K562 (cell line): Measurements from ENCODE around the gene MITF. TPM values are rescaled to one million over a fixed set of nuclear protein-coding genes. Genes with fewer than 3 reads are reported as not detected.

Source experiments
- ATAC-seq: fragments of 200-7000 bp; cut with Tn5 transposase; 3 replicates; pipeline ENCODE4 v1.9.1; 2020; ENCODE audit warnings: moderate library complexity
- BruUV-seq: library from RNA; stranded (reverse); fragments of 400-500 nt; replicated peaks from 2 replicates; lab custom pipeline; 2021; lab: Mats Ljungman, UMichigan
- CTCF ChIA-PET: fragments of 300-600 bp; formaldehyde crosslinking; extraction: SDS; loops from one replicate; lab custom pipeline; 2021; ENCODE audit warnings: low intra/inter-chr PET ratio; lab: Yijun Ruan, JAX
- POLR2A ChIA-PET: fragments of 300-600, 350-650 bp; sonication (Branson Sonifier 250); formaldehyde crosslinking; extraction: SDS; loops from one replicate; lab custom pipeline; 2021; ENCODE audit warnings: antibody characterized with exemption, inconsistent platforms; lab: Yijun Ruan, JAX
- DNase-seq, 4 experiments: peaks; one replicate each; pipeline versions ENCODE4 v3.0.0 to v3.0.0-alpha.2; 2011 to 2018; ENCODE audit warnings: low spot score in 3 of 4, mixed read lengths in 3 of 4; ENCODE audit errors: extremely low read depth in 1 of 4
- FAIRE-seq: peaks from 2 replicates; lab custom pipeline; 2011; peaks lifted over from hg19 to GRCh38; lab: Jason Lieb, UNC
- H2AFZ ChIP-seq: 2 replicates; pipeline ENCODE4 v1.6.0; 2011; ENCODE audit warnings: low read depth, low read length, control low read depth, inconsistent platforms
- H3K27ac ChIP-seq: fragments of 200-600 bp; 3 replicates; pipeline ENCODE4 v1.8.0; 2011; ENCODE audit warnings: low read depth, mild to moderate bottlenecking, control low read depth, inconsistent platforms, low read length, moderate library complexity, mixed read lengths; ENCODE audit errors: extremely low read depth
- H3K27me3 ChIP-seq, 2 experiments: fragments of 300-600 bp in 1 of 2; 2 replicates in 1 of 2; 3 replicates in 1 of 2; pipeline versions ENCODE4 v1.6.0 to v1.8.0; 2011; ENCODE audit warnings: inconsistent platforms in 2 of 2, low read length in 2 of 2, mild to moderate bottlenecking in 1 of 2, mixed read lengths in 1 of 2, moderate library complexity in 1 of 2; ENCODE audit not compliant: control insufficient read depth in 2 of 2, insufficient read depth in 2 of 2
- H3K36me3 ChIP-seq: fragments of 300-600 bp; 3 replicates; pipeline ENCODE4 v1.8.0; 2011; ENCODE audit warnings: mild to moderate bottlenecking, low read length, inconsistent platforms; ENCODE audit not compliant: control insufficient read depth, insufficient read depth
- H3K4me1 ChIP-seq, 2 experiments: fragments of 200-600 bp in 1 of 2; replicated peaks in 1 of 2; 2 replicates in 1 of 2; 3 replicates in 1 of 2; pipeline versions ENCODE4 v1.5.1 to v1.8.0; 2011; ENCODE audit warnings: inconsistent platforms in 2 of 2, low read length in 2 of 2, mild to moderate bottlenecking in 1 of 2, mixed read lengths in 1 of 2, moderate library complexity in 1 of 2; ENCODE audit not compliant: control insufficient read depth in 2 of 2, insufficient read depth in 2 of 2
- H3K4me2 ChIP-seq: 2 replicates; pipeline ENCODE4 v1.6.1; 2011; ENCODE audit warnings: low read length, control low read depth, inconsistent platforms, mixed read lengths; ENCODE audit not compliant: insufficient read depth
- H3K4me3 ChIP-seq: fragments of 200-600 bp; sonication (generic), shearing (Covaris generic); 2 replicates; pipeline ENCODE4 v1.5.1; 2016; ENCODE audit warnings: control low read depth, inconsistent platforms
- H3K79me2 ChIP-seq: fragments of 200-600 bp; 3 replicates; pipeline ENCODE4 v1.8.0; 2011; ENCODE audit warnings: low read length, inconsistent platforms; ENCODE audit not compliant: control insufficient read depth, insufficient read depth
- H3K9ac ChIP-seq, 2 experiments: 2 replicates each; pipeline versions ENCODE4 v1.6.0 to v1.6.1; 2011; ENCODE audit warnings: low read depth in 2 of 2, low read length in 2 of 2, control low read depth in 1 of 2, inconsistent platforms in 1 of 2, mild to moderate bottlenecking in 1 of 2, mixed read lengths in 1 of 2; ENCODE audit not compliant: insufficient read depth in 1 of 2
- H3K9me1 ChIP-seq: one replicate; pipeline ENCODE4 v1.6.0; 2011; ENCODE audit warnings: inconsistent platforms, mild to moderate bottlenecking, low read length, moderate library complexity; ENCODE audit not compliant: control insufficient read depth, insufficient read depth
- H3K9me3 ChIP-seq: replicated peaks from 2 replicates; pipeline ENCODE4 v1.5.1; 2011; ENCODE audit warnings: low read depth, low read length, inconsistent platforms; ENCODE audit not compliant: control insufficient read depth, insufficient read depth
- H4K20me1 ChIP-seq: replicated peaks from 2 replicates; pipeline ENCODE4 v1.6.1; 2011; ENCODE audit warnings: low read length, inconsistent platforms, mixed read lengths; ENCODE audit not compliant: control insufficient read depth, insufficient read depth
- AFF4 ChIP-seq: sonication (generic); formaldehyde crosslinking; IDR thresholded peaks from 2 replicates; pipeline ENCODE4 v1.8.0; 2023; ENCODE audit warnings: mild to moderate bottlenecking, missing genetic modification reagents
- HOXB6 ChIP-seq: fragments of 250-450 bp; sonication (Bioruptor Pico); IDR thresholded peaks from 2 replicates; pipeline ENCODE4 v1.5.1; 2022; ENCODE audit warnings: mild to moderate bottlenecking, borderline replicate concordance
- ID3 ChIP-seq, 2 experiments: fragments of 250-450 bp in 1 of 2; fragments of 450-650 bp in 1 of 2; sonication (Bioruptor Pico) in 1 of 2; IDR thresholded peaks; 2 replicates each; pipeline versions ENCODE4 v1.6.1 to v1.8.0; 2016 to 2021; ENCODE audit warnings: mild to moderate bottlenecking in 2 of 2, moderate library complexity in 2 of 2, missing compliant biosample characterization in 1 of 2, missing genetic modification characterization in 1 of 2
- IFI16 ChIP-seq: fragments of 250-450 bp; sonication (Bioruptor Pico); IDR thresholded peaks from 2 replicates; pipeline ENCODE4 v2.1.2; 2022; ENCODE audit warnings: mild to moderate bottlenecking, inconsistent platforms
- KLF10 ChIP-seq: fragments of 250-450 bp; sonication (Bioruptor Pico); IDR thresholded peaks from 2 replicates; pipeline ENCODE4 v1.6.1; 2021; ENCODE audit warnings: matching md5 sums
- NCOA2 ChIP-seq, 2 experiments: fragments of 450-650 bp; IDR thresholded peaks; 2 replicates each; pipeline ENCODE4 v1.6.1; 2018; ENCODE audit warnings: mild to moderate bottlenecking in 2 of 2, moderate library complexity in 1 of 2; ENCODE audit not compliant: partially characterized antibody in 2 of 2
- NELFE ChIP-seq: IDR thresholded peaks from 2 replicates; pipeline ENCODE4 v1.6.1; 2011; ENCODE audit warnings: mild to moderate bottlenecking; ENCODE audit not compliant: insufficient read depth, insufficient read length
- NR2C2 ChIP-seq, 2 experiments: fragments of 200-800 bp in 1 of 2; sonication (Bioruptor generic) in 1 of 2; sonication (generic) in 1 of 2; formaldehyde crosslinking in 1 of 2; IDR thresholded peaks; 2 replicates each; pipeline versions ENCODE4 v1.6.1 to v1.8.0; 2016 to 2022; ENCODE audit warnings: mild to moderate bottlenecking in 1 of 2, missing compliant biosample characterization in 1 of 2, missing genetic modification characterization in 1 of 2, missing genetic modification reagents in 1 of 2
- NR3C1 ChIP-seq: sonication (generic); formaldehyde crosslinking; IDR thresholded peaks from 2 replicates; pipeline ENCODE4 v1.8.1; 2022; ENCODE audit warnings: missing genetic modification reagents
- PREB ChIP-seq: sonication (generic); formaldehyde crosslinking; IDR thresholded peaks from 2 replicates; pipeline ENCODE4 v1.8.1; 2023; ENCODE audit warnings: mild to moderate bottlenecking, missing genetic modification reagents
- PRPF4 ChIP-seq: fragments of 200-400 bp; formaldehyde crosslinking; IDR thresholded peaks from one replicate; pipeline ENCODE4 v1.6.1; 2017; ENCODE audit warnings: low read length, low read depth, mild to moderate bottlenecking; ENCODE audit not compliant: insufficient read depth, poor library complexity, severe bottlenecking
- SMARCB1 ChIP-seq: IDR thresholded peaks from 2 replicates; pipeline ENCODE4 v1.6.1; 2011; ENCODE audit warnings: improper control_type of control experiment, low read depth; ENCODE audit not compliant: insufficient read length
- SMARCC2 ChIP-seq: fragments of 450-650 bp; IDR thresholded peaks from 2 replicates; pipeline ENCODE4 v1.6.1; 2017; ENCODE audit warnings: antibody characterized with exemption, moderate library complexity, mild to moderate bottlenecking, low read depth
- WGBS: fragments of 100-300 bp; shearing (Covaris generic); methylation state at CpG from one replicate; pipeline ENCODE4 v1.1.6; 2016; ENCODE audit warnings: low coverage, mixed read lengths; ENCODE audit not compliant: insufficient coverage; ENCODE audit errors: missing lambda C conversion rate; 5-methylcytosine and 5-hydroxymethylcytosine counted together
- in situ Hi-C: fragments of 300-500 bp; cut with MboI; formaldehyde crosslinking; loops from 4 replicates; pipeline ENCODE4 v1.15.0; 2018; ENCODE audit warnings: inconsistent platforms, mixed read lengths
- intact Hi-C: fragments of 100-400 bp; cut with micrococcal nuclease; formaldehyde crosslinking; loops from 2 replicates; pipeline ENCODE4 v1.14.2; 2022
- polyA plus RNA-seq, 8 experiments: library from polyadenylated mRNA; depleted of rRNA in 4 of 8; stranded (reverse) in 5 of 8; unstranded in 3 of 8; fragments of >200 nt; fragmentation: Nextera tagmentation in 2 of 8; fragmentation: Illumina TruSeq in 1 of 8; extraction: Ambion mirVana in 2 of 8; extraction: Trizol in 1 of 8; gene quantifications; 2 replicates each; pipeline versions ENCODE4 v1.2.1 to v1.2.3, GENCODE V29; 2011 to 2014; ENCODE audit warnings: inconsistent platforms in 1 of 8, missing spikeins in 1 of 8
- total RNA-seq, 7 experiments: library from RNA; depleted of rRNA in 6 of 7; stranded (reverse); fragments of >200 nt in 6 of 7; fragmentation: Illumina TruSeq in 2 of 7; extraction: Trizol in 2 of 7; gene quantifications; 2 replicates each; pipeline versions ENCODE4 v1.2.1 to v1.2.3, GENCODE V29; 2011 to 2021; ENCODE audit warnings: low replicate concordance in 1 of 7

Gene MITF
- total and polyA plus RNA-seq, 9 of the 15 experiments (the other 6 are each of a cell fraction or from before 2014, with no cell fraction given), result 5.6 to 14.9 (median 11.1) TPM

- Histone ChIP-seq H3K27ac (no peak overlapping the region), H3K27me3 (no peaks in the 10 kb centered on the region), H3K9me3 (no peaks in the 10 kb centered on the region), H2AFZ (no peak overlapping the region), H3K4me2 (no peak overlapping the region), H3K9me1 (no peaks in the 10 kb centered on the region), H3K4me3 (no peak overlapping the region), H3K36me3 (no peaks in the 10 kb centered on the region), H4K20me1 (0 out of 2 replicates have a peak, but pooled peaks cover 3% of the 10 kb centered on the region), H3K79me2 (no peaks in the 10 kb centered on the region; the same call in 1 of the 3 replicates), H3K9ac (no peak overlapping the region), H3K4me1 (peaks cover 0 to 4% of the 10 kb centered on the region in 2 experiments; a peak in 1 of 5 replicates)
- TF ChIP-seq NCOA2 (IDR thresholded peaks at IDR 0.05; ENCODE audit: partially characterized antibody in 2 of 2) (no peak), IFI16 (CRISPR knock-in tag) (no peak), HOXB6 (CRISPR knock-in tag) (no peak), AFF4 (no peak), ID3 (CRISPR knock-in tag; IDR thresholded peaks at IDR 0.05) (no peak), ID3 (tag; IDR thresholded peaks at IDR 0.05) (no peak), NR2C2 (CRISPR knock-in tag; IDR thresholded peaks at IDR 0.05) (no peak), NR2C2 (tag; IDR thresholded peaks at IDR 0.05) (no peak), SMARCB1 (no peak), KLF10 (CRISPR knock-in tag) (no peak), SMARCC2 (no peak), PREB (CRISPR knock-in tag) (no peak), NELFE (no peak), NR3C1 (CRISPR knock-in tag) (no peak), PRPF4 (no peak)
- ChIA-PET CTCF (no interaction called here), POLR2A (no interaction called here)
- intact Hi-C loops (no loop called here), in situ Hi-C loops (no loop called here)
- no peak for FAIRE-seq
- no TSS peak for BruUV-seq
- WGBS, result 92% methylated on average over 3 of the region's 3 CpGs
- no peak for DNase-seq
- ATAC-seq, result no peak
Measured at GRCh38 chr3:69842789-69843188, 103.5 kb downstream of the MITF start.
